Parathyroid adenoma (tissue), 2 donors: ENCODE results near the gene MFSD11.
A peak's percentile ranks its signal among the peaks of the same experiment; 100 is the strongest.

ENCODE experiments used
- H2AFZ ChIP-seq: fragments of 300-600 bp; sonication (generic); one replicate; pipeline ENCODE4 v1.7.0; 2017; ENCODE audit warnings: antibody characterized with exemption, mild to moderate bottlenecking
- H3K27ac ChIP-seq: fragments of 300-600 bp; sonication (generic); one replicate; pipeline ENCODE4 v1.7.0; 2017
- H3K27me3 ChIP-seq: fragments of 300-600 bp; sonication (generic); one replicate; pipeline ENCODE4 v1.7.0; 2017; ENCODE audit warnings: low read length; ENCODE audit not compliant: control insufficient read depth, insufficient read depth
- H3K36me3 ChIP-seq: fragments of 300-600 bp; sonication (generic); one replicate; pipeline ENCODE4 v1.7.0; 2017; ENCODE audit warnings: low read length; ENCODE audit not compliant: control insufficient read depth, insufficient read depth
- H3K4me1 ChIP-seq: fragments of 300-600 bp; sonication (generic); one replicate; pipeline ENCODE4 v1.7.0; 2017; ENCODE audit warnings: control low read depth
- H3K4me2 ChIP-seq: fragments of 300-600 bp; sonication (generic); one replicate; pipeline ENCODE4 v1.7.0; 2017; ENCODE audit warnings: low read length
- H3K4me3 ChIP-seq: fragments of 300-600 bp; sonication (generic); one replicate; pipeline ENCODE4 v1.7.0; 2017; ENCODE audit warnings: low read depth, low read length
- H3K79me2 ChIP-seq: fragments of 300-600 bp; sonication (generic); one replicate; pipeline ENCODE4 v1.7.0; 2017; ENCODE audit warnings: control low read depth
- H3K9ac ChIP-seq: fragments of 300-600 bp; sonication (generic); one replicate; pipeline ENCODE4 v1.7.0; 2017; ENCODE audit warnings: mild to moderate bottlenecking
- H3K9me3 ChIP-seq: fragments of 300-600 bp; sonication (generic); one replicate; pipeline ENCODE4 v1.7.0; 2017; ENCODE audit warnings: low read length; ENCODE audit not compliant: control insufficient read depth
- CTCF ChIP-seq: fragments of 300-600 bp; sonication (generic); IDR thresholded peaks from one replicate; pipeline ENCODE4 v1.7.0; 2017; ENCODE audit warnings: antibody characterized with exemption, mild to moderate bottlenecking
- donor health status: primary hyperparathyroidism.

Gene MFSD11

GRCh38 chr17:76702941-76703637 lies 34.8 kb upstream of the MFSD11 start:
- Histone ChIP-seq H3K4me2 (no peak overlapping the region), H3K9me3 (no peaks in the 10 kb centered on the region), H3K36me3 (no peaks in the 10 kb centered on the region), H3K27ac (peak overlapping the region; percentile 62), H3K4me3 (no peak overlapping the region), H3K9ac (no peak overlapping the region), H3K79me2 (peaks cover 18% of the 10 kb centered on the region), H3K4me1 (peaks cover 38% of the 10 kb centered on the region), H3K27me3 (no peaks in the 10 kb centered on the region), H2AFZ (no peak overlapping the region)
- TF ChIP-seq CTCF: no peak

- Histone ChIP-seq H3K27ac (no peak overlapping the region), H3K9ac (no peak overlapping the region), H3K4me1 (peaks cover 28% of the 10 kb centered on the region), H3K4me2 (no peak overlapping the region), H3K36me3 (no peaks in the 10 kb centered on the region), H3K9me3 (no peaks in the 10 kb centered on the region), H3K27me3 (no peaks in the 10 kb centered on the region), H3K4me3 (no peak overlapping the region), H3K79me2 (peaks cover 26% of the 10 kb centered on the region), H2AFZ (no peak overlapping the region)
- TF ChIP-seq CTCF: no peak
Measured at GRCh38 chr17:76704805-76705204, 33.1 kb upstream of the MFSD11 start.

- no peak for TF ChIP-seq CTCF
- H3K9ac ChIP-seq: no peak overlapping the region
- no peak overlapping the region for H3K4me2 ChIP-seq
- peaks cover 29% of the 10 kb centered on the region for H3K79me2 ChIP-seq
- H3K4me1 ChIP-seq: peaks cover 15% of the 10 kb centered on the region
- H3K27ac ChIP-seq: no peak overlapping the region
- no peak overlapping the region for H3K4me3 ChIP-seq
- no peak overlapping the region for H2AFZ ChIP-seq
- no peaks in the 10 kb centered on the region for H3K9me3 ChIP-seq
- H3K36me3 ChIP-seq: no peaks in the 10 kb centered on the region
- no peaks in the 10 kb centered on the region for H3K27me3 ChIP-seq
Measured at GRCh38 chr17:76706817-76707216, 31.1 kb upstream of the MFSD11 start.

GRCh38 chr17:76707985-76708807 lies 29.7 kb upstream of the MFSD11 start:
- H3K9me3 ChIP-seq: no peaks in the 10 kb centered on the region
- H3K4me1 ChIP-seq: peaks cover 12% of the 10 kb centered on the region
- H3K4me2 ChIP-seq: peak overlapping the region; percentile 31
- H3K27me3 ChIP-seq: no peaks in the 10 kb centered on the region
- peaks cover 29% of the 10 kb centered on the region for H3K79me2 ChIP-seq
- H3K27ac ChIP-seq: peak overlapping the region; percentile 69
- no peak overlapping the region for H3K9ac ChIP-seq
- H3K4me3 ChIP-seq: no peak overlapping the region
- TF ChIP-seq CTCF: peak; percentile 22
- H3K36me3 ChIP-seq: no peaks in the 10 kb centered on the region
- H2AFZ ChIP-seq: no peak overlapping the region
